SU-DHL-6 (cell line): Measurements from ENCODE around the gene STK32B.

Experiments
- CTCF ChIP-seq: fragments of 200-600 bp; sonication (generic); IDR thresholded peaks from one replicate; pipeline ENCODE4 v1.5.1; 2017; ENCODE audit warnings: antibody characterized with exemption, mild to moderate bottlenecking, low read length, moderate library complexity; ENCODE audit not compliant: insufficient read depth, poor library complexity, severe bottlenecking
- EZH2phosphoT487 ChIP-seq: fragments of 200-600 bp; sonication (generic), shearing (Covaris generic); conservative IDR thresholded peaks from 2 replicates; pipeline ENCODE4 v1.6.1; 2018; ENCODE audit warnings: mild to moderate bottlenecking, antibody characterized with exemption, low read length, moderate library complexity, mixed read lengths

- TF ChIP-seq CTCF (no peak), EZH2phosphoT487 (no peak)
These were observed 147.6 kb downstream of the STK32B start for GRCh38 chr4:5198656-5199541.
